HG03571 (cell line): Measurements from ENCODE around the gene BIRC2.
A peak's percentile ranks its signal among the peaks of the same experiment; 100 is the strongest.
"Not testable (repeated sequence)": the region's sequence is repeated elsewhere in the genome, so short reads cannot be mapped to it uniquely, and the experiment has no call there.

Experiments used
- ATAC-seq: cut with Tn5 transposase; IDR thresholded peaks from one replicate; pipeline ENCODE4 v1.9.1; 2021; ENCODE audit not compliant: unreplicated experiment

The BIRC2 gene

DNA sequence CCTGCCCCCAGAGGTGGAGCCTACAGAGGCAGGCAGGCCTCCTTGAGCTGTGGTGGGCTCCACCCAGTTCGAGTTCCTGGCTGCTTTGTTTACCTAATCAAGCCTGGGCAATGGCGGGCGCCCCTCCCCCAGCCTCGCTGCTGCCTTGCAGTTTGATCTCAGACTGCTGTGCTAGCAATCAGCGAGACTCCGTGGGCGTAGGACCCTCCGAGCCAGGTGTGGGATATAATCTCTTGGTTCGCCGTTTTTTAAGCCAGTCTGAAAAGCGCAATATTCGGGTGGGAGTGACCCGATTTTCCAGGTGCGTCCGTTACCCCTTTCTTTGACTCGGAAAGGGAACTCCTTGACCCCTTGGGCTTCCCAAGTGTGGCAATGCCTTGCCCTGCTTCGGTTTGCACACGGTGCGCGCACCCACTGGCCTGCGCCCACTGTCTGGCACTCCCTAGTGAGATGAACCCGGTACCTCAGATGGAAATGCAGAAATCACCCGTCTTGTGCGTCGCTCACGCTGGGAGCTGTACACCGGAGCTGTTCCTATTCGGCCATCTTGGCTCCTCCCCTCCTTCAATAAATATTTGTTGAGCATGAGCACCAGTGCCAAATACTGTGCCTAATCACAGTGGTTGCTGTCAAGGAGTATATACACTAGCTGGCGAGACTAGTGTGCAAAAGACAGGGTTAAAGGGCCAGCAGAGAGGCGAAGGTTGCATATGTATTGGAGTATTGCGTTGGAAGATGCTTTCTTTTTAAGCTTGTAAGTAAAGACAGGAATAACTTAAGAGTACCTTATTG is 27.8 kb downstream of the BIRC2 start:
- ATAC-seq, result not testable (repeated sequence)

DNA sequence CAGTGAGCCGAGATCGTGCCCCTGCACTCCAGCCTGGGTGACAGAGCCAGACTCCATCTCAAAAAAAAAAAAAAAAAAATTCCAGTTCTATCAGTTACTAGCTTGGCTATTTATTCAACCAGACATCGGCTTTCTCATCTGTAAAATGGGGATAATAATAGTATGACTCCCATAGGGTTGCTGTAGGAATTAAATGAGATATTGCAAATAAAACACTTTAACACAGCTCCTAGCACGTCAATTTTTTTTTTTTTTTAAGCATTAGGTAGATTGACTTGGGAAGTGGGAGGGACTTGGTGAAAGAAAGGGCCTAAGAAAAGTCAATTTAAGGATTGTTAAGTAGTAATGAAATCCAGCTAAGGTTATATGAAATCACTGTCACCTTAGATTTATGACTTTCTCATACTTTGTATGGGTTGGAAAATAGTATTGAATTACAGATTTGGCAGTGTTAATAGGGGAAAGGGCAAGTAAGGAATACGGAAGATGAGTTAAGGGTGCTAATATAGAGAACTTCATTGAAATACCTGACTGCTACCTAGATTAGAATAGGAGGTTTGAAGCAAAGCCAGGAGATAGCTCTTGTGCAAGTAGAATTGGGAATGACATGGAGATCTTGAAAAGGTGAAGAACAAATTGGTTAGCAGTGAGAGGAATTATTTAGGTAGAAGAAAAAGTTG is 28.8 kb downstream of the BIRC2 start:
- no peak for ATAC-seq

DNA sequence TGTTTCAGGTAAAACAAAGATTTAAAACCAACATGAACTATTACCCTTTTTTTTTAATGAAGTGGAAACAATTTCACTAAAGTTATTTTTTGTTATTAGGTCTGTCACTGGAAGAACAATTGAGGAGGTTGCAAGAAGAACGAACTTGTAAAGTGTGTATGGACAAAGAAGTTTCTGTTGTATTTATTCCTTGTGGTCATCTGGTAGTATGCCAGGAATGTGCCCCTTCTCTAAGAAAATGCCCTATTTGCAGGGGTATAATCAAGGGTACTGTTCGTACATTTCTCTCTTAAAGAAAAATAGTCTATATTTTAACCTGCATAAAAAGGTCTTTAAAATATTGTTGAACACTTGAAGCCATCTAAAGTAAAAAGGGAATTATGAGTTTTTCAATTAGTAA is 30.9 kb downstream of the BIRC2 start:
- ATAC-seq, result no peak

DNA sequence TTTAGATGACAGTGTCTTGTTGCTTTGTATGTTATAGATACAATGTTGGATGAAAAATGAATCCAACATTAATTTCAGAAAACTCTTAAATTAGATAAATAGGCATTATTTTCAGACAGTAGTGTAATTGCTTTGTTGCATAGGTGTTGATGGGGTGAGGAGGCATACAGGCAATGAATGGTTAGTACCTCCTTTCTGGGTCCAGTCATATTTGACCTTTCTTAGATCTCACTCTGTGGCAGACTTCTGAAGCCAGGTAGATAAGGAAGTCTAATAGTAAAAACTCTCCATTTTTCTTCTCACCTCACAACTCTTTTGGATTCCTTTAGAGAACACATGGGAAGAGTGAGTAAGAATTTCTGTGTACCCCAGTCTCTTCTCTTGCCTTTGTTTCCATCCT is 31.8 kb downstream of the BIRC2 start:
- no peak for ATAC-seq

DNA sequence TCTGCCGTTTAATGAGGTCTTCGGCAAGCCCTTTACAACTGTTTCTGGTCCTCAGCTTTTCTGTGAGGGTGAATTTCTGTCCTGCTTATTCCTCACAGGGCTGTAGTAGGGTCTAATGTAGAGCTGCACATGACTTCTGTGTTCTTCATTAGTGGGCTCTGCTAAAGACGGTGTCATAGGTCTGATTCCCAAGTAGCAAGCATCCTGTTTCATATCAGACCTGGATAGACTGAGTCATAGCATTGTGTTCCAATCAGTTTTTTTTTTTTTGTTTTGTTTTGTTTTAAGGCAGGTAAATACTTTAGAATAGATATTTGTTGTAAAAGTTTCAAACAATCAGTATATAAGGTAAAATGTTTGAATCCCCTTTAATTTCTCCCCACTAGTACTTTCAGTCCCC is 35.4 kb downstream of the BIRC2 start:
- no peak for ATAC-seq

DNA sequence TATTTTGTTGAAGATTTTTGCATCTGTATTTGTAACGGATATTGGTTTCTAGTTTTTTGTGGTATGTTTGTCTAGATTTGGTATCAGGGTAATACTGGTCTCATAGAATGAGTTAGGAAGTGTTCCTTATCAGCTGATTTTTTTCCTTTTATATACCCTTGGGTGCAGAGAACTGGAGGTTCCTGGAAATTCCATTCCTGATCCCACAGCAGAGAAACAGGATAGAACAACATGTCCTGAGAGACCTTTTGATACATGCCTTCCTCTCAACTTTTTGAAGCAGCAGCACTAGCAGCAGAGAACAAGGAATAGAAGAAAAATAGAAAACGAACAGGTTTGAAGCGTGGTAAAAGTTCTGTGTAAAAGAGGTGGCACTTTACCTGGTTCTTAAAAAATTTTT is 36.8 kb downstream of the BIRC2 start:
- ATAC-seq, result no peak

DNA sequence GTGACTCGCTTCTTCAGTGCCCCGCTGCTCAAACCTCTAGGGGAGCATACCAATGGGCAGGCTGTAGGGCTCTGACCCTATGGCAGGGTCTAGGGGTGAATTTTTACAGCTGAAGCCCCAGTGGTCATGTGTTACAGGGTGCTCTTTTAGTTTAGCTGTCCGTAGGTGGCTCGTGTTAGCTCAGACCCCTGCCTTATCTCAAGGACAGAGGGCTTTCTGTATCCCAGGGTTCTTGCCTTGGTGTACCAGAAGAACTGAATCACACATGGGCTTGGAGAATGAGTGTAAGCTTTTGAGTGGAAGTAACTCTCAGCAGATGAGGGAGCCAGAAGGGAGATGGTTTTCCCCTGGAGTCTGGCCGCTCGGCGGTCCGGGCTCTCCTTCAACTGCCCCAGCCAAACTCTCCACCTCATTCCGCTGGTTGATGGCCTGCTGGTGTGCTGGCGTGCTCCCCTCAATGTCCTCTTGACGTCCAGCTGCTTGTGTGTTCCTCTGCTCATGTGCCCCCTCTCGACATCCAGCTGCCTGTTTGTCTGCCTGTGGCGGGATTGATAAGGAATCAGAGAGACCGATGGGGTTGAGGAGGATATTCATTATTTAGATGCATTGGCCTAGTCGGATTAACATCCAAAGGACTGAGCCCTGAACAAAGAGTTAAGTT is 37.5 kb downstream of the BIRC2 start:
- ATAC-seq, result no peak

DNA sequence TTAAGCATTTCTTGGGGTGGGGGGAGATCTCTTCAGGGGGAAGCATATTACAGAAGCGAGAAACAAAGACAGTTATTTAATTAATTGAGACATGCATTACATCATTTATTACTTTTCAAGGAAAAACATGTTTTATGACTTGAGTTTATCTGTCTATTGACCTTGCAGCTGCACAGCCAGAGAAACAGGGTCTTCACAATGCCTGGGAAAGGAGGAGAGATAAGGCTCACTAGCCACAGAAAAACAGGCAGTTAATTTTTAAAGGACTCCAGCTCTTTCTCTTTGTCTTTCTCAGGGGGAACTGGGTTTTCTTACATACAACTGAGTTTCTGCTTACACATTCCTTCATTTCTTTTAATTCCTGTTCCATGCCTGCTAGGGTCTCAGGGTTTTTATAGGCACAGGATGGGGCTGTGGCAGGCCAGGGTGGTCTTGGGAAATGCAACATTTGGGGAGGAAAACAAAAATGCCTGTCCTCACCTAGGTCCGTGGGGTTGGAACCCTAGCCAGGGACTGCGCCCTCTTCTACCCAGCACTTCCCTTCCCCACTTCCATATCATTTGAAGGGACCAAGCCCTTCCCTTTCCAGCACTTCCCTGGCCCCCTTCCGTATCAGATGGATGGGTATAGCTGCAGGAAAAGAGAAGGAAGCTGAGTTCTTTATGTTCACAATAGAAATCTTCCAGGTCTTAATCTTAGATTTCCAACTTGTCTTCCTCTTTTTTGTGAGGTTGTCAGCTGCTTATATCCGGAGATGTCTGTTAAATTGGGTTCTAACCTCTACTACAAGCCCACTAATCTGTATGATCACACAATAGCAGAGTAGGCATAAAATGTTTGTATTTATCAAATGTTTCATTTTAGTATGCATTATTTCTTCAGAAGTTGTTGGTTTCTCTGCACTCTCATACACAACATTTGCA is 38.3 kb downstream of the BIRC2 start:
- no peak for ATAC-seq

DNA sequence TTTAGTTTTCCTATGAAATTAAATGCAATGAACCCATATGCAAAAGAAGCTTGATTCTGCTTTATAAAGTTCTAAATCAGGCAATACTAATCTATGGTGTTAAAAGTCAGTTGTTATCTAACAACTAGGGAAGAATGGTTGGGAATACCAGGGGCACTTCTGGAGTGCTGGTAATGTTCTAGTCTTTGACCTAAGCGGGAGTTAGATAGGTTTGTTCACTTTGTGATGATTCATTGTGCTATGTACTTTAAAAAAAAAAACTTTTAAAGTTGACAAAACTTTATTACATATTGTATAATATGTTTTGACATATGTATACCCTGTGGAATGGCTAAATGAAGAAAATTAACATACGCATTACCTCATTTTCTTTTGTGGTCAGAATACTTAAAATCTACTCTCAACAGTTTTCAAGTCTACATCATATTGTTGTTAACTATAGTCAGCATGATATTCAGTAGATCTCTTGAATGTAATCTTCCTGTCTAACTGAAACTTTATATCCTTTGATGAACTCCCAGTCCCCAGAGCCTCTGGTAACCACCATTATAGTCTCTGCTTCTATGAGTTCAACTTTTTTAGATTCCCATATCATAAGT is 39.2 kb downstream of the BIRC2 start:
- no peak for ATAC-seq

DNA sequence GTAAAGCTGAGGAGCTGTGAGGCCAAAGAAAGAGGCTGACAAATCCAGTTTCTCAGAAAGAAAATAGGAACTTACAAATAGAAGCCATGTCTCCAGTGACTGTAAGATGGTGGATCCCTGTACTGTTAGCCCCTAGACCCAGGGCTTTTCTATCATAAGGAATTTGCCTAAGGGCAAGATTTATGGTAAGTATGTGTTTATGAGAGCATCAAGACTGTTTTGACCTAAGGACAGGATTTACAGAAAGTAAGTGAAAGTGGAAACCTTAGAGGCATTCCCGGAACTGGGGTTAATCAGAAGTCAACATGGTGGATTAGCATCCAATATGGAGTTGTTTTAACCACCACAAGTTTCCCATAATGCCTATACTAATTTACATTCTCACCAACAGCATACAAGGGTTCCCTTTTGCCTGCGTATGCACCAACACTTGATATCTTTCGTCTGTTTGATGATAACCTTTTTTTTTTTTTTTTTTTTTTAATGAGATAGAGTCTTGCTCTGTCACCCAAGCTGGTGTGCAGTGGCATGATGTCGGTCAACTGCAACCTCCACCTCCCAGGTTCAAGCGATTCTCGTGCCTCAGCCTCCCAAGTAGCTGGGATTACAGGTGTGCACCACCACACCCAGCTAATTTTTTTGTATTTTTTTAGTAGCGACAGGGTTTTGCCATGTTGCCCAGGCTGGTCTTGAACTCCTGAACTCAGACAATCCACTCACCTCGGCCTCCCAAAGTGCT is 40.2 kb downstream of the BIRC2 start:
- no peak for ATAC-seq

DNA sequence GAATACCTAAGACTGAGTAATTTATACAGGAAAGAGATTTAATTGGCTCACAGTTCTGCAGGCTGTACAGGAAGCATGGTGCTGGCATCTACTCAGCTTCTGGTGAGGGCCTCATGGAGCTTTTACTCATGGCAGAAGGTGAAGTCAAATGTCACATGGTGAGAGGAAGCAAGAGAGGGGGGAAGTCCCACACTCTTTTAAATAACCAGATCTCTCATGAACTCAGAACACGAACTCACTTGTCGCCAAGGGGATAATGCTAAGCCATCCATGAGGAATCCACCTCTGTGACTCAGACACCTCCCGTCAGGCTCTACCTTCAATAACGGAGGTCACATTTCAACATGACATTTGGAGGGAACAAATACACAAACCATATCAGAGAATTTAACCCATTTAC is 42.2 kb downstream of the BIRC2 start:
- ATAC-seq, result no peak

DNA sequence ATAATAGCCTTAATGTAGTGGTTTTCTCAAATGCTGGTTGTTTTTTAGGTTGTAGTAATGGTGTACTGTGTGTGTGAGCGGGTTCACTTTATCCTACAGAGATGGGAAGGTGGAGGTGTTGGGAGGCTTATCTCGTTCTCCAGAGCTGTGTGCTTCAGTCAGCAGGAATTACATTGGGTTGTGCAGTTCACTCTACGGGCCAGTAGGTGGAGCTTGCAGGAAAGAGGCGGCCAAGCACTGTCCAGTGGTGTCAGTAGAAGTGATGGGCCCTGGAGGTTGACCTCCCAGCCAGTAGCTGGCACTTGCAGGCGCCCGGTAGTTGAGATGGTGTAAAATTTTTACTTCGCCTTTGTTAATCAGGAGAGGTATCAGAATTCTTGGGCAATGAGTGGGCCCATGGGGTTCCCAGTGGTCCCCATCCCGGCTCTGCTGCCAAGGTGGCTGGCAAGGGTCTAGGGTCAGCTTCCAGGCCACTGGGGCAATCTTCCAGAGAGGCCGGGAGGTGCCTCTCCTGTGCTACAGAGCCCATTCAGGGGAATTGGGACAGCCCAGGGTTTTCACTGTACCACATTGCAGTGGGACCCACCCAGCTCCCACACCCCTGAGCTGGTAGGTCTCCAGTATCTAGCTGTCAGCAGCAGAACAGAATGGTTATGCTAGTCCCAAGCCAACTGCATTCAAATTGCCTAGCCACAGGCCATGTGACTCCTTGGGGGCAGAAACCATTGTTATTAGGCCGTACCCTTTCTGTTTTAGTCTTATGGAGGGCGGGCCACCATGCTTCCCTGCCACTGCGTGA is 43.9 kb downstream of the BIRC2 start:
- ATAC-seq, result peak; percentile 81

DNA sequence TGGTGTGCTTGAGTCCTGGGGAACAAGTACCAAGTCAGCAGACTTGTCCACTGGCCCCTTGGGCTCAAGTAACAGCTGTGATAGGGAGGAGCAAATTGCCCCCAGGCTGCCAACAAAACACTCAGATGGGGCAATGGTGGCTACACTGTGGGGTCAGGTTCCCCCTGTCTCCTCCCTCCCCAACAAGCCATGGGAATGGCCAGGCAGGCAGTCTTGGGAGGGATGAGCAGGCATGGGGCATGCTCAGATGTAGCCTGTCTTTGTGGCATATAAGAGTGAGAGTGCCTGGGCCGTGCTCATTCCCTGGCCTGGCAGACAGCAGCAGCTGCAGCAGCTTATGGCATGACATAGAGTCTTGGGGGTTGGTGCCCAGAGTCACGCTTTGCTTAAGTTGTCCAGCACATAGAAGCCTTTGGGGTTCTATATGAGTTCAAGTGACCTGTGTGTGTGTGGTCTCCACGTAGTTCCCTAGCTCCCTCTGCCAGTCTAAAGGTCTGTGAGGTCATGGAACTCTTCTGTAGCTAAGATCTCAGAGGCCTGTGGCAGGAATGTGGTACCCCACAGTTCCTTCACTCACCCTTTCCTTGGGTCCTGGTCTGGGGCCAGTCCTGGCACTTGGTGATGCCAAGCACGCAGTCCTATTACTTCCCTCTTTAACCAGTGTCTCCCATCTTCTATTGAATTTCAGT is 44.7 kb downstream of the BIRC2 start:
- no peak for ATAC-seq

DNA sequence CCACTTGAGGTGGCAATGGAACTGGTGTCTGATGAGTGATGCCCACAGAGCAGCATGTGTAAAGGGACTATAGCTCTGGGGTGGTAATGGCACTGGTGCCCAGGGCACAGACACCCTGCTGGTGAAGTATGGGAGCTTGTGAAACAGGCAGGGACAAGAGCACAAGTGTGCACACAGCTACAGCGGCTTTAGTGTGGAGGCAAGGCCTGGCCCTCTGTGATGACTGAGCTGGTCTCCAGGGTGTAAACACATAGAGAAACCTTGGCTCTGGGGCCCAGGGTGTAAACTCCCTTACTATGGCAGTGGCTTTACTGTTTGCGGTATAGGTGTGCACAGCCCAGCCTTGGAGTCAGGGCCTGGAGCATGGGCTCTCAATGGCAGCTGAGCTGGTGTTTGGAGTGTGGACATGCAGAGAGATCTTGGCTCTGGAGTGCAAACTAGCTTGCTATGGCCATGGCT is 46.3 kb downstream of the BIRC2 start:
- ATAC-seq, result no peak

DNA sequence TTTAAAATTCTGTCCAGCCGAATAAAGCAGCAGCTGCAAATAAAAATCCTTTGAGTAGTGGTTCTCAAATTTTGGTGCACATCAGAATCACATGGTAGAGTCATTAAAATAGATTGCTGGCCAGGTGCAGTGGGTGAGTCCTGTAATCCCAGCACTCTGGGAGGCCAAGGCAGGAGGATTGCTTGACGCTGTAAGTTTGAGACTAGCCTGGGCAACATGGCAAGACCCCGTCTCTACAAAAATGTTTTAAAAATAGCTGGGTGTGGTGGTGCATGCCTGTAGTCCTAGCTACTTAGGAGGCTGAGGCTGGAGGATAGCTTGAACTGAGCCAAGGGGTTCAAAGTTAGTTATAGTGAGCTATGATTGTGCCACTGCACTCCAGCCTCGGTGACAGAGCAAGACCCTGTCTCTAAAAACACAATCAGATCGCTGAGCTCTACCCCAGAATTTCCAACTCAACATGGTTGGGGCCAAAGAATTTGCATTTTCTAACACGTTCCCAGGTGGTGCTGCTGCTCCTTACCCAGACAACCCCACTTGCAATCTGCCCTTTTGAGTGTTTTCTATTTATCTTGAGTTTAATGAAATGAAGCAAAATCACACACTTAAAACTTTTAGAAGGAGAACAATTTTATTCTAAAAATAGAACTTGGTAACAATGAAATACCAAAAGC is 48.8 kb downstream of the BIRC2 start:
- ATAC-seq, result no peak

DNA sequence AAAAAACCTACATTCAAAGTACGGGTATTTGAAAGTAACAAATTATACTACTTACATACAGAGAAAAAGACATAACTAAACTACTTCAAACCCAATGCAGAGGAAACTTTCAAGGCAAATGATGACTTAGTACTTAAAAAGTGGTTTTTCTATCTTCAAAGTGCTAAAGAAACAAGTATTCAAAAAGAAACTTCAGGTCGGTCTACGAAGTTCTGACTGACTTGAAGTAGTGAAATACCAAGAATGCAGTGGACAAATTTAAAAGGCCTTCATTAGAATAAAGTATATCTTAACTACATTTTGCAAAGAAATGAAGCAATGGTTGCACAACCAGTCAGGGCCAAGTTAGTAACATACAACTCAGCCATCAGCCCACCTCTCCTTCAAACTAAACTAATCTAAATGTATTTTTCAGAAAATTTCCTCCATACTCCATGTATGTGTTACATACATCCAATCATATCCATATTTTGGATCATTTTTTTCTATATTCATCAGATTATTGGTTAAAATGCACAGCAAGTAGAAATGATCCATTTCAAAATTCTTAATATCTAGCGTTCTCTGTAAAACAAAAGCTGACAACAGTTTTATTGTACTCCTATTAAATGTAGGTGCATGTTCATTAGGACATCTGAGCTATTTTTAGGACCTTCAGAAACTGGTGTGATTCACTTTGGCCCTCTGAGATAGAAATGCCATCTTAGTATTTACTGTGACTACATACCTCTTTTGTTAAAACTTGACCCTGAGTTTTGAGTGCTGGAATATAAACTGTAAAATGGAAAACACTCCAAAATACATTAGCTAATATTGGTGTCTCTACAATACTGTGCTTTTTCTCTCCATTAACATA is 49.9 kb downstream of the BIRC2 start:
- ATAC-seq, result no peak

DNA sequence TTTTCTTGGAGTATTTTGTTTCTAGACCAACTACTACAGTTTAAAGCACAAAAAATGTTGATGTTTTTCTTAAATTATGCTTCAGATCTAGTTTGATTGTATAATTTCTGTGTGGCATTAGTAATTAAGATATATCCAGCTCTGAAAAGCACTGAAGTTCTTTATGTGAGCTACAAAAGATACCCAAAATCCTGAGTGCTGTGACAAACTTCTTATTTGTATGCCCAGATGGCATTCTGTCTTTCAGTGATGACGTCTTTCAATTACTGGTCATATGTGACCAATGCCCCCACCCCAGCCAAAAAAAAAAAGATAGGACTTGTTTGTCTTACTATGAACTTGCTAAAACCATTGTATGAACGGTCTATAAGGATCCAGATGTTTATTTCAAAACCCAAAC is 51.3 kb downstream of the BIRC2 start:
- ATAC-seq, result no peak
